ENCODE data around the gene DOK3.

DOK3 gene

DNA sequence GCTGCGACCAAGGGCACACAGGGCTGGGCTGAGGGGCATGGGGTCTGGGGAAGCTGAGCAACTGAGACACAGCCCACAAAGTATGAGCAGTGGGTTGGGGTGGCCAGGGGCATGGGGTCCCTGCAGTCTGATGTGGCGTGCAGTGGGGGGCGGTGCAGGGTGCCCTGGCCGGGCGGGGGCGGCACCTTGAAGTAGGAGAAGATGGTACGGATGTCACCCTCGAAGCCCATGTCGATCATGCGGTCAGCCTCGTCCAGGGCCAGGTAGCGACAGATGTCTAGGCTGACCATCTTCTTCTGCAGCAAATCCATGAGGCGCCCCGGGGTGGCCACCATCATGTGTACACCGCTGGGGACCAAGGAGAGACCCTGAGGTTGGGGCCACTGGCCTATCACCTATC lies 3.9 kb upstream of the DOK3 start:
- TF ChIP-seq, protein P1, sequence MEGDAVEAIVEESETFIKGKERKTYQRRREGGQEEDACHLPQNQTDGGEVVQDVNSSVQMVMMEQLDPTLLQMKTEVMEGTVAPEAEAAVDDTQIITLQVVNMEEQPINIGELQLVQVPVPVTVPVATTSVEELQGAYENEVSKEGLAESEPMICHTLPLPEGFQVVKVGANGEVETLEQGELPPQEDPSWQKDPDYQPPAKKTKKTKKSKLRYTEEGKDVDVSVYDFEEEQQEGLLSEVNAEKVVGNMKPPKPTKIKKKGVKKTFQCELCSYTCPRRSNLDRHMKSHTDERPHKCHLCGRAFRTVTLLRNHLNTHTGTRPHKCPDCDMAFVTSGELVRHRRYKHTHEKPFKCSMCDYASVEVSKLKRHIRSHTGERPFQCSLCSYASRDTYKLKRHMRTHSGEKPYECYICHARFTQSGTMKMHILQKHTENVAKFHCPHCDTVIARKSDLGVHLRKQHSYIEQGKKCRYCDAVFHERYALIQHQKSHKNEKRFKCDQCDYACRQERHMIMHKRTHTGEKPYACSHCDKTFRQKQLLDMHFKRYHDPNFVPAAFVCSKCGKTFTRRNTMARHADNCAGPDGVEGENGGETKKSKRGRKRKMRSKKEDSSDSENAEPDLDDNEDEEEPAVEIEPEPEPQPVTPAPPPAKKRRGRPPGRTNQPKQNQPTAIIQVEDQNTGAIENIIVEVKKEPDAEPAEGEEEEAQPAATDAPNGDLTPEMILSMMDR (conservative IDR thresholded peaks at IDR 0.05; ENCODE audit: low read depth, low read length): no peak
- no peak overlapping the region for H3K4me3 ChIP-seq (ENCODE audit: low read depth, low read length)
- DNase-seq (ENCODE audit: low read depth): no peak

- no peak overlapping the region for H3K4me3 ChIP-seq (ENCODE audit: low read depth, low read length)
- TF ChIP-seq, protein P1 (conservative IDR thresholded peaks at IDR 0.05; ENCODE audit: low read depth, low read length): no peak
- no peak for DNase-seq (ENCODE audit: low read depth)
Observed at GRCh38 chr5:177512736-177513380, 3.2 kb upstream of the DOK3 start.

DNA sequence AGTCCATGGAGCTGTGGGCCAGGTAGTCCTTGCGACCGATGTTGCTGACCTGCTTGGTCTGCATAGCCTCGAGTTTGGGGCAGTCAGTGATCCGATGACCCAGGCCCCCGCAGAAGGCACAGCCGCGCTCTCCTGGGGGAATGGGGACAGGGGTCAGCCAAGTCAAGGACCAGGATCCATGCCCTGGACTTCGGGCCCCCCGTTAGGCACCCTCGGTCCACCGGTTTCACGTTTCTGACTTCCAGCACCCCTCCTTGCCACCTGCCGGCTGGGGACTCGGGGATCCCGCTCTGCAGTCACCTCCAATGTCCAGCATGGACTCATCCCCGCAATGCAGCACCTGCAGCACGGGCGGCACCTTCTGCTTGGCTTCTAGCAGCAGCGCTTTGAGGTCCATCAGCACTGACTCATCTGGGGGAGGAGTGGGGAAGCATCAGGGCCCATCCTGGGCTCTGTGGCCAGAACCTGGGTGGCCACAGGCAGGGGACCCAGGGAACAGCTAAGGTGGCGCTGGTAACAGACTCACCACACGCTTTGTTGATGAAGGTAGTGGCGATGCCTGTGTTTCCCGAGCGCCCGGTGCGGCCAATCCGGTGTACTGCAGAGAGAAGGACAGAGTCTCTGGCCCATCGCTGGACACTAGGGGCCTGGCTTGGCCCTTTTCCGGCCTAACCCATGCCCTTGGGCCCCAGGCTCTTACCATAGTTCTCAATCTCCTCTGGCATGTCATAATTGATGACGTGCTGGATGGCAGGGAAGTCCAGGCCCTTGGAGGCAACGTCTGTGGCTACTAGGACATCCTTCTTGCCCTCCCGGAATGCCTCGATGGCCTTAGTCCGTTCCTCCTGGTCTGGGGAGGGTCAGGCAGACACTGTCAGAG lies 2.4 kb upstream of the DOK3 start:
- H3K4me3 ChIP-seq (ENCODE audit: low read depth, low read length): no peak overlapping the region
- no peak for DNase-seq (ENCODE audit: low read depth)
- TF ChIP-seq, protein P1 (conservative IDR thresholded peaks at IDR 0.05; ENCODE audit: low read depth, low read length): no peak

DNA sequence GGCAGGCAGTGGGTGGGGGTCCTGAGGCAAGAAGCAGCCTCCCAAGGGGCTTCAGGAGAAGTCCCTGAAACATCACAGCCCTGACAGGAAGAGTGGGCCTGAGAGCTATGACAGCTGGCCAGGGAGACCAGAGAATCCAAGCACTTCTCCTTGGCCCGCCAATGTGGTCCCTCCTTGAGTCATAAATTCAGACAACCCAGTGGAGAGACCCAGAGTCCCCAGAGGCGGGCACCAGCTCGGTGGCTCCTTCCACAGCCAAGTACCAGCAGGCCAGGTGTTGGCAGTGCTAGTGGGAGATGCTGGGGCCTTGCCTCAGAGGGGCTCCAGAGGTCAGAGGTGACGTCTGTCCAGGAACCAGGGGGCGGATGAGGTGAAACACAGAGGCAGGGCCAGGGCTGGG lies 1.6 kb upstream of the DOK3 start:
- H3K4me3 ChIP-seq (ENCODE audit: low read depth, low read length): no peak overlapping the region
- no peak for DNase-seq (ENCODE audit: low read depth)
- TF ChIP-seq, protein P1 (conservative IDR thresholded peaks at IDR 0.05; ENCODE audit: low read depth, low read length): no peak

- TF ChIP-seq, protein P1 (conservative IDR thresholded peaks at IDR 0.05; ENCODE audit: low read depth, low read length): no peak
- no peak for DNase-seq (ENCODE audit: low read depth)
- no peak overlapping the region for H3K4me3 ChIP-seq (ENCODE audit: low read depth, low read length)
Observed at GRCh38 chr5:177510567-177511053, 984 bp upstream of the DOK3 start.

- H3K4me3 ChIP-seq (ENCODE audit: low read depth, low read length): no peak overlapping the region
- no peak for DNase-seq (ENCODE audit: low read depth)
Observed at GRCh38 chr5:177509991-177510566, 453 bp upstream of the DOK3 start.

More at GRCh38 chr5:177509991-177510566, 453 bp upstream of the DOK3 start:
- TF ChIP-seq, protein P1 (conservative IDR thresholded peaks at IDR 0.05; ENCODE audit: low read depth, low read length): no peak

All from choroid plexus epithelial cell (primary cell).